ENCODE measurements around the gene SWT1.
"Not testable (repeated sequence)": the region's sequence is repeated elsewhere in the genome, so short reads cannot be mapped to it uniquely, and the experiment has no call there.

SWT1 gene

GRCh38 chr1:185207170-185207569, 50.2 kb downstream of the SWT1 start:
- TF ChIP-seq FOXM1 (IDR thresholded peaks at IDR 0.05; ENCODE audit: borderline replicate concordance), result no peak
- TF ChIP-seq FOXA1 (IDR thresholded peaks at IDR 0.05), result no peak
- no peak for TF ChIP-seq L3MBTL2 (conservative IDR thresholded peaks at IDR 0.05)
- TF ChIP-seq BHLHE40 (IDR thresholded peaks at IDR 0.05; ENCODE audit: borderline replicate concordance), result no peak
- TF ChIP-seq HDGF (IDR thresholded peaks at IDR 0.05; ENCODE audit: borderline replicate concordance), result no peak
- TF ChIP-seq FOXK2 (IDR thresholded peaks at IDR 0.05), result no peak
- TF ChIP-seq ELF4 (IDR thresholded peaks at IDR 0.05), result no peak
- TF ChIP-seq PKNOX1 (IDR thresholded peaks at IDR 0.05), result no peak
- TF ChIP-seq CTBP1 (IDR thresholded peaks at IDR 0.05; ENCODE audit: borderline replicate concordance), result no peak
- ChIA-PET POLR2A (no interaction called here), CTCF (no interaction called here)
- DNase-seq (ENCODE audit: extremely low spot score), result no peak

GRCh38 chr1:185207980-185208602, 51.1 kb downstream of the SWT1 start:
- POLR2A ChIA-PET, result no interaction called here
- DNase-seq (ENCODE audit: extremely low spot score), result no peak

GRCh38 chr1:185208626-185209180, 51.7 kb downstream of the SWT1 start:
- no peak for DNase-seq (ENCODE audit: extremely low spot score)
- TF ChIP-seq FOXA1 (IDR thresholded peaks at IDR 0.05) (no peak), HDGF (IDR thresholded peaks at IDR 0.05; ENCODE audit: borderline replicate concordance) (no peak), ARNT (IDR thresholded peaks at IDR 0.05) (no peak), TARDBP (IDR thresholded peaks at IDR 0.05) (no peak), ZNF384 (IDR thresholded peaks at IDR 0.05) (no peak), SP1 (IDR thresholded peaks at IDR 0.05) (no peak), ELF4 (IDR thresholded peaks at IDR 0.05) (no peak)
- ChIA-PET POLR2A (no interaction called here), CTCF (no interaction called here)

More at GRCh38 chr1:185207980-185208602, 51.1 kb downstream of the SWT1 start:
- CTCF ChIA-PET, result no interaction called here
- no peak for TF ChIP-seq SUZ12 (IDR thresholded peaks at IDR 0.05)
- TF ChIP-seq SP1 (IDR thresholded peaks at IDR 0.05), result no peak
- no peak for TF ChIP-seq FOXA1 (IDR thresholded peaks at IDR 0.05)
- TF ChIP-seq ELF4 (IDR thresholded peaks at IDR 0.05), result no peak
- no peak for TF ChIP-seq ARNT (IDR thresholded peaks at IDR 0.05)
- TF ChIP-seq FOXK2 (IDR thresholded peaks at IDR 0.05), result no peak
- TF ChIP-seq NFRKB (IDR thresholded peaks at IDR 0.05), result no peak
- no peak for TF ChIP-seq HDGF (IDR thresholded peaks at IDR 0.05; ENCODE audit: borderline replicate concordance)
- no peak for TF ChIP-seq ZNF384 (IDR thresholded peaks at IDR 0.05)
- no peak for TF ChIP-seq PKNOX1 (IDR thresholded peaks at IDR 0.05)
- TF ChIP-seq L3MBTL2 (conservative IDR thresholded peaks at IDR 0.05), result no peak
- TF ChIP-seq LEF1 (IDR thresholded peaks at IDR 0.05; ENCODE audit: borderline replicate concordance), result no peak
- no peak for TF ChIP-seq CTBP1 (IDR thresholded peaks at IDR 0.05; ENCODE audit: borderline replicate concordance)
- TF ChIP-seq FOXM1 (IDR thresholded peaks at IDR 0.05; ENCODE audit: borderline replicate concordance), result no peak
- no peak for TF ChIP-seq BHLHE40 (IDR thresholded peaks at IDR 0.05; ENCODE audit: borderline replicate concordance)
- no peak for TF ChIP-seq TARDBP (IDR thresholded peaks at IDR 0.05)

GRCh38 chr1:185209357-185209756, 52.4 kb downstream of the SWT1 start:
- CTCF ChIA-PET; DNase-seq (ENCODE audit: extremely low spot score); POLR2A ChIA-PET: not testable (repeated sequence)

GRCh38 chr1:185213091-185213490, 56.1 kb downstream of the SWT1 start:
- CTCF ChIA-PET, result interaction anchor here (0.6 kb wide), 1 partner anchor 433 kb away, joined by 4 read pairs; no protein-coding TSS in a partner anchor
- TF ChIP-seq TARDBP (IDR thresholded peaks at IDR 0.05), result no peak
- no peak for TF ChIP-seq LEF1 (IDR thresholded peaks at IDR 0.05; ENCODE audit: borderline replicate concordance)
- TF ChIP-seq PKNOX1 (IDR thresholded peaks at IDR 0.05), result no peak
- TF ChIP-seq BHLHE40 (IDR thresholded peaks at IDR 0.05; ENCODE audit: borderline replicate concordance), result no peak
- TF ChIP-seq CTBP1 (IDR thresholded peaks at IDR 0.05; ENCODE audit: borderline replicate concordance), result no peak
- no peak for TF ChIP-seq FOXK2 (IDR thresholded peaks at IDR 0.05)
- TF ChIP-seq L3MBTL2 (conservative IDR thresholded peaks at IDR 0.05), result no peak
- no peak for TF ChIP-seq ZNF384 (IDR thresholded peaks at IDR 0.05)
- TF ChIP-seq SUZ12 (IDR thresholded peaks at IDR 0.05), result no peak
- POLR2A ChIA-PET, result no interaction called here
- DNase-seq (ENCODE audit: extremely low spot score), result no peak

- ChIA-PET CTCF (no interaction called here), POLR2A (no interaction called here)
- TF ChIP-seq HDGF (IDR thresholded peaks at IDR 0.05; ENCODE audit: borderline replicate concordance) (no peak), LEF1 (IDR thresholded peaks at IDR 0.05; ENCODE audit: borderline replicate concordance) (no peak), ZNF384 (IDR thresholded peaks at IDR 0.05) (no peak), L3MBTL2 (conservative IDR thresholded peaks at IDR 0.05) (no peak)
- no peak for DNase-seq (ENCODE audit: extremely low spot score)
Measured at GRCh38 chr1:185215911-185216310, 58.9 kb downstream of the SWT1 start.

- CTCF ChIA-PET, result no interaction called here
- no peak for DNase-seq (ENCODE audit: extremely low spot score)
- POLR2A ChIA-PET, result no interaction called here
- TF ChIP-seq BHLHE40 (IDR thresholded peaks at IDR 0.05; ENCODE audit: borderline replicate concordance), result no peak
- no peak for TF ChIP-seq ZNF384 (IDR thresholded peaks at IDR 0.05)
- TF ChIP-seq FOXA1 (IDR thresholded peaks at IDR 0.05), result no peak
- TF ChIP-seq L3MBTL2 (conservative IDR thresholded peaks at IDR 0.05), result no peak
Measured at GRCh38 chr1:185224132-185224531, 67.2 kb downstream of the SWT1 start.

Measured in HEK293T (cell line).